OCI-LY7 (cell line): ENCODE measurements around the gene LCA5. TPM values are rescaled to one million over a fixed set of nuclear protein-coding genes. Genes with fewer than 3 reads are reported as not detected.

Experiments used
- BruUV-seq: library from RNA; stranded (reverse); fragments of 400-500 nt; replicated peaks from 2 replicates; lab custom pipeline; 2021; lab: Mats Ljungman, UMichigan
- CTCF ChIA-PET: fragments of 300-600 bp; sonication (Branson Sonifier 250); formaldehyde crosslinking; loops from one replicate; lab custom pipeline; 2022; ENCODE audit warnings: antibody characterized with exemption; ENCODE audit not compliant: unreplicated experiment; lab: Charles Lee
- POLR2A ChIA-PET: fragments of 300-600 bp; sonication (Branson Sonifier 250); formaldehyde crosslinking; loops from one replicate; lab custom pipeline; 2022; ENCODE audit warnings: antibody characterized with exemption; lab: Charles Lee
- DNase-seq: peaks from one replicate; pipeline ENCODE4 v3.0.0-alpha.2; 2015; ENCODE audit warnings: low spot score
- H2AFZ ChIP-seq: fragments of 200-600 bp; sonication (generic), shearing (Covaris generic); 2 replicates; pipeline ENCODE4 v1.6.1; 2014; ENCODE audit warnings: mild to moderate bottlenecking, antibody characterized with exemption, low read length, moderate library complexity
- H3K27ac ChIP-seq: fragments of 200-600 bp; sonication (generic); 2 replicates; pipeline ENCODE4 v1.5.1; 2014; ENCODE audit warnings: mixed run types, low read depth, mild to moderate bottlenecking, moderate library complexity, low read length, inconsistent platforms; ENCODE audit not compliant: poor library complexity, severe bottlenecking
- H3K36me3 ChIP-seq: fragments of 200-600 bp; sonication (generic); 2 replicates; pipeline ENCODE4 v1.6.1; 2014; ENCODE audit warnings: mild to moderate bottlenecking, antibody characterized with exemption, low read length, moderate library complexity, mixed read lengths; ENCODE audit not compliant: insufficient read depth
- H3K4me1 ChIP-seq: fragments of 200-600 bp; sonication (generic); 2 replicates; pipeline ENCODE4 v1.5.1; 2014; ENCODE audit warnings: mild to moderate bottlenecking, low read length; ENCODE audit not compliant: insufficient read depth, poor library complexity, severe bottlenecking
- H3K4me2 ChIP-seq: fragments of 200-600 bp; sonication (generic); 2 replicates; pipeline ENCODE4 v1.6.1; 2014; ENCODE audit warnings: mild to moderate bottlenecking, low read length
- H3K4me3 ChIP-seq: fragments of 200-600 bp; sonication (generic); 2 replicates; pipeline ENCODE4 v1.5.1; 2014; ENCODE audit warnings: mild to moderate bottlenecking, low read depth, low read length; ENCODE audit not compliant: poor library complexity, severe bottlenecking
- H3K79me2 ChIP-seq: fragments of 200-600 bp; sonication (generic); 2 replicates; pipeline ENCODE4 v1.6.1; 2016; ENCODE audit warnings: low read depth, mild to moderate bottlenecking, low read length, moderate library complexity, mixed read lengths; ENCODE audit not compliant: insufficient read depth
- H3K9me2 ChIP-seq: fragments of 200-600 bp; sonication (generic); 2 replicates; pipeline ENCODE4 v1.6.1; 2016; ENCODE audit warnings: mild to moderate bottlenecking, low read length, mixed read lengths; ENCODE audit not compliant: insufficient read depth
- H3K9me3 ChIP-seq: fragments of 200-600 bp; sonication (generic); 2 replicates; pipeline ENCODE4 v1.6.1; 2014; ENCODE audit warnings: mild to moderate bottlenecking, mixed run types, low read length, mixed read lengths
- H4K20me1 ChIP-seq: fragments of 200-600 bp; sonication (generic); 2 replicates; pipeline ENCODE4 v1.6.1; 2014; ENCODE audit warnings: mild to moderate bottlenecking, antibody characterized with exemption, low read length, moderate library complexity, mixed read lengths; ENCODE audit not compliant: insufficient read depth
- EZH2phosphoT487 ChIP-seq: fragments of 200-600 bp; sonication (generic); IDR thresholded peaks from 2 replicates; pipeline ENCODE4 v1.6.1; 2018; ENCODE audit warnings: low read depth, borderline replicate concordance, mild to moderate bottlenecking, mixed run types, antibody characterized with exemption, low read length, moderate library complexity, mixed read lengths
- intact Hi-C: fragments of 100-400 bp; cut with micrococcal nuclease; formaldehyde crosslinking; loops from one replicate; pipeline ENCODE4 v1.10.0; 2022; ENCODE audit not compliant: unreplicated experiment
- total RNA-seq, 2 experiments: library from RNA; depleted of rRNA in 1 of 2; stranded (reverse); fragments of >200 nt in 1 of 2; shearing (Covaris generic) in 1 of 2; gene quantifications; 2 replicates each; pipeline ENCODE4 v1.2.3, GENCODE V29; 2014 to 2022
- TF ChIP-seq, protein P1 (sequence below): fragments of 200-600 bp; sonication (generic); conservative IDR thresholded peaks from 2 replicates; pipeline ENCODE4 v1.5.1; 2014; ENCODE audit warnings: mild to moderate bottlenecking, antibody characterized with exemption, low read length, moderate library complexity, mixed read lengths

The LCA5 gene
- total RNA-seq, 2 experiments from 2014 or later = 1.3 to 2.0 TPM

DNA sequence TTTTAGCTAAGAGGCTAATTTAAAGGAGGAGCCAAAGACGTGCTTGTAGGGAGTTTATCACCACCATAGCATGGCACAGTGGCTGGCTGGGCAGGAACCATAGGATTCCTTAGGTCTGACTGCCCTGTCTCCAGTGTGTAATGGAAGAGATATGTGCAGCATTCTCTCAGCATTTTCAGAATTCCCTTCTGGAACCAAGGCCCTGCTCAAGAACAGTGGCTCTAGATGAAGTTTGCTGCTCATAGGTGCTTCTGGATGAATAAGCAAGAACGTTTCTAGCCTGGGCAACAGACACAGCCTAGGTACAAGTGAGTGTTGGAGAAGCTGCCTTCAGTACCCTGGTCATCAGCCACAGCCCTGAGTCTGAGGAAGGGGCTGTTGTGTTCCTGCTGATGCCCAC is 69.1 kb downstream of the LCA5 start:
- Histone ChIP-seq H3K4me3 (no peak overlapping the region), H3K4me2 (no peak overlapping the region), H3K79me2 (no peaks in the 10 kb centered on the region), H4K20me1 (no peaks in the 10 kb centered on the region), H3K9me3 (no peaks in the 10 kb centered on the region), H3K27ac (no peak overlapping the region), H2AFZ (no peak overlapping the region), H3K36me3 (no peaks in the 10 kb centered on the region), H3K9me2 (no peaks in the 10 kb centered on the region), H3K4me1 (no peaks in the 10 kb centered on the region)
- no peak for TF ChIP-seq EZH2phosphoT487
- TF ChIP-seq, protein P1, sequence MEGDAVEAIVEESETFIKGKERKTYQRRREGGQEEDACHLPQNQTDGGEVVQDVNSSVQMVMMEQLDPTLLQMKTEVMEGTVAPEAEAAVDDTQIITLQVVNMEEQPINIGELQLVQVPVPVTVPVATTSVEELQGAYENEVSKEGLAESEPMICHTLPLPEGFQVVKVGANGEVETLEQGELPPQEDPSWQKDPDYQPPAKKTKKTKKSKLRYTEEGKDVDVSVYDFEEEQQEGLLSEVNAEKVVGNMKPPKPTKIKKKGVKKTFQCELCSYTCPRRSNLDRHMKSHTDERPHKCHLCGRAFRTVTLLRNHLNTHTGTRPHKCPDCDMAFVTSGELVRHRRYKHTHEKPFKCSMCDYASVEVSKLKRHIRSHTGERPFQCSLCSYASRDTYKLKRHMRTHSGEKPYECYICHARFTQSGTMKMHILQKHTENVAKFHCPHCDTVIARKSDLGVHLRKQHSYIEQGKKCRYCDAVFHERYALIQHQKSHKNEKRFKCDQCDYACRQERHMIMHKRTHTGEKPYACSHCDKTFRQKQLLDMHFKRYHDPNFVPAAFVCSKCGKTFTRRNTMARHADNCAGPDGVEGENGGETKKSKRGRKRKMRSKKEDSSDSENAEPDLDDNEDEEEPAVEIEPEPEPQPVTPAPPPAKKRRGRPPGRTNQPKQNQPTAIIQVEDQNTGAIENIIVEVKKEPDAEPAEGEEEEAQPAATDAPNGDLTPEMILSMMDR = no peak
- ChIA-PET CTCF (no interaction called here), POLR2A (no interaction called here)
- intact Hi-C loops = no loop called here
- no TSS peak for BruUV-seq
- DNase-seq = no peak

DNA sequence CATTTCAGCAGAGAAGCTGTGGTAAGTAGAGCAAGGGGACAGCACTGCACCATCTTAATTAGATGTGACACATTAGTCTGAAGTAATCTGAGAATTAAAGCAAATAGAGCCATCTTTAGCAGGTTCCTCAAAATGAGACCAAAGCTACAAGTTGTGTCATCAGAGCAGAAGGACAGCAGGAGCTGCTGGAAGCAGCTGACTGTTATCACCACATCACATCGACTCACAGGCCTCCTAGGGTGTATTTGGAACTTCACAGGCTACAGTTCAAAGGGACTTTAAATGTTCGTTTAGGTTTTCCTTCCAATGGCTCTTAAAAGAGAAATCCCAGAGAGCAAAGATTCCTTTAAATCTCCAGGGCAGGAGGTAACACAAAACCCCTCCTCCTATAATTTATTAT is 69.5 kb downstream of the LCA5 start:
- no peak overlapping the region for H3K4me3 ChIP-seq
- ChIA-PET POLR2A (no interaction called here), CTCF (no interaction called here)
- H4K20me1 ChIP-seq = no peaks in the 10 kb centered on the region
- no TSS peak for BruUV-seq
- no peak for TF ChIP-seq EZH2phosphoT487
- TF ChIP-seq, protein P1 = no peak
- no peaks in the 10 kb centered on the region for H3K36me3 ChIP-seq
- H3K27ac ChIP-seq = no peak overlapping the region
- no peaks in the 10 kb centered on the region for H3K9me3 ChIP-seq
- no peak overlapping the region for H2AFZ ChIP-seq
- H3K4me1 ChIP-seq = no peaks in the 10 kb centered on the region
- intact Hi-C loops = no loop called here
- no peaks in the 10 kb centered on the region for H3K79me2 ChIP-seq
- H3K4me2 ChIP-seq = no peak overlapping the region
- DNase-seq = no peak
- no peaks in the 10 kb centered on the region for H3K9me2 ChIP-seq

DNA sequence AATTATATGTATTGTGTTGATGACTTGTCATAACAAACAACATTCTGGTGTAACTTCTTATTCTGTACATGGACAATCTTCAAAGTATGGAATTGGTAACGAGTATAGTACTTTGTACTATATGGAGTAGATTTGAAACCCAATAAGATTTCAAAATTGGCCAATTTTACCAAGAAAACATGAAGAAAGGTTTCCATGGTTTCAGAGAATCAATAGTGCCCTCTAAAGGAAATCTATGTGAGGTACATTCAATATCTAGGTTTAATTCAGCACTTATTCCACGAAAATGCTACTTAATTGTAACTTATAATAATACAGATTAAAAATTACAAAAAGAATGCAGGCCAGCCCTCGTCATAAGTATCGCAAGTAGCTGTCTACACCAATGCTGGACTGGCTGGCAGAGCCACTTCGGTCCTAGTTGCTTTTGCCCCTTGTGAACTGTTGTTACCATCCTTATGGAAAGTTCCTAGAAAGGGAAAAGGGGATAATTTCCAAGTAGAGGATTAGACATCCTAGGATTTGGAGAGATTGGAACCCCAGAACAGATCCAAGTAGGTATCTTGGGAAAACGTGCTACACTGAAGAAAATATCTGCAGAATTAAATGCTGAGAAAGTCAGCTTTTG is 70.9 kb downstream of the LCA5 start:
- peak; percentile 4 for DNase-seq
- ChIA-PET CTCF (no interaction called here), POLR2A (interaction anchor here (1.1 kb wide), 1 partner anchor 220 kb away, joined by 3 read pairs; no protein-coding TSS in a partner anchor)
- H4K20me1 ChIP-seq = no peaks in the 10 kb centered on the region
- intact Hi-C loops = no loop called here
- H3K4me2 ChIP-seq = no peak overlapping the region
- H3K27ac ChIP-seq = no peak overlapping the region
- H2AFZ ChIP-seq = no peak overlapping the region
- no peak overlapping the region for H3K4me3 ChIP-seq
- BruUV-seq = no TSS peak
- no peaks in the 10 kb centered on the region for H3K36me3 ChIP-seq
- no peaks in the 10 kb centered on the region for H3K9me2 ChIP-seq
- no peaks in the 10 kb centered on the region for H3K4me1 ChIP-seq
- H3K9me3 ChIP-seq = no peaks in the 10 kb centered on the region
- no peaks in the 10 kb centered on the region for H3K79me2 ChIP-seq
- no peak for TF ChIP-seq EZH2phosphoT487
- TF ChIP-seq, protein P1 = peak; percentile 77
